Urinary bladder (tissue), 4 donors: ENCODE measurements around the gene BTBD18. TPM values are rescaled to one million over a fixed set of nuclear protein-coding genes. Genes with fewer than 3 reads are reported as not detected.

Experiments
- DNase-seq: peaks from one replicate; pipeline ENCODE4 v3.0.0-alpha.2; 2015; ENCODE audit errors: extremely low spot score
- H3K27ac ChIP-seq: one replicate; pipeline ENCODE4 v1.5.1; 2013; ENCODE audit warnings: low read depth, mild to moderate bottlenecking, moderate library complexity
- H3K36me3 ChIP-seq: one replicate; pipeline ENCODE4 v1.6.1; 2013; ENCODE audit warnings: mild to moderate bottlenecking, moderate library complexity; ENCODE audit not compliant: insufficient read depth
- H3K4me1 ChIP-seq: one replicate; pipeline ENCODE4 v1.6.1; 2013; ENCODE audit warnings: mild to moderate bottlenecking, moderate library complexity; ENCODE audit not compliant: insufficient read depth
- H3K4me3 ChIP-seq: one replicate; pipeline ENCODE4 v1.5.1; 2013; ENCODE audit warnings: low read depth, low read length
- WGBS: extraction: QIAGEN DNeasy Blood & Tissue Kit; methylation state at CpG from one replicate; pipeline ENCODE4 v1.1.7; 2013; 5-methylcytosine and 5-hydroxymethylcytosine counted together
- polyA plus RNA-seq: library from polyadenylated mRNA; stranded (reverse); fragments of 200-250 nt; gene quantifications from one replicate; pipeline ENCODE4 v1.2.3, GENCODE V29; 2013
- small RNA-seq: library from RNA; depleted of rRNA; stranded (forward); fragments of <200 nt; gene quantifications from one replicate; pipeline ENCODE3, GENCODE V24; 2014
- total RNA-seq: library from RNA; depleted of rRNA; stranded (reverse); fragments of >200 nt; gene quantifications from one replicate; pipeline ENCODE4 v1.2.3, GENCODE V29; 2014
- donor health status: healthy with polysubstance abuse.
- donor health status: healthy.

BTBD18 gene
- total and polyA plus RNA-seq, 2 donors, result not detected

- H3K4me1 ChIP-seq, result no peaks in the 10 kb centered on the region
- H3K27ac ChIP-seq, result no peak overlapping the region
- no peak overlapping the region for H3K4me3 ChIP-seq
- WGBS, result 70% methylated on average over 3 of the region's 3 CpGs
- H3K36me3 ChIP-seq, result peaks cover 6% of the 10 kb centered on the region
- no peak for DNase-seq
Measured at GRCh38 chr11:57700425-57700824, 51.2 kb downstream of the BTBD18 start.

GRCh38 chr11:57699813-57700212 lies 51.8 kb downstream of the BTBD18 start:
- Histone ChIP-seq H3K4me1 (no peaks in the 10 kb centered on the region), H3K27ac (no peak overlapping the region), H3K4me3 (no peak overlapping the region), H3K36me3 (peaks cover 6% of the 10 kb centered on the region)
- no peak for DNase-seq
- 86% methylated on average over 10 of the region's 10 CpGs for WGBS

- WGBS, result 89% methylated on average over 18 of the region's 18 CpGs
- Histone ChIP-seq H3K36me3 (peaks cover 8% of the 10 kb centered on the region), H3K27ac (no peak overlapping the region), H3K4me1 (no peaks in the 10 kb centered on the region), H3K4me3 (no peak overlapping the region)
- DNase-seq, result no peak
Measured at GRCh38 chr11:57698843-57699365, 52.7 kb downstream of the BTBD18 start.

Small RNA genes within 50 kb of the gene (small RNA-seq; reads per million reads assigned to genes)
- not detected for gene AP001931.1
- gene TMX2-CTNND1, result not detected

Other genes with a start within 250 kb of the BTBD18 start
- 16.8 TPM for gene SLC43A1, start 236.1 kb downstream of the BTBD18 start, total RNA-seq
- 33.0 TPM for gene SLC43A1, start 236.1 kb downstream of the BTBD18 start, polyA plus RNA-seq
- 14.3 TPM for gene TIMM10, start 221.1 kb downstream of the BTBD18 start, total RNA-seq
- gene TIMM10, start 221.1 kb downstream of the BTBD18 start, polyA plus RNA-seq, result 40.7 TPM
- 0.16 TPM for gene SMTNL1, start 214.2 kb downstream of the BTBD18 start, total RNA-seq
- gene SMTNL1, start 214.2 kb downstream of the BTBD18 start, polyA plus RNA-seq, result not detected
- 25.6 TPM for gene UBE2L6, start 184.1 kb downstream of the BTBD18 start, total RNA-seq
- gene UBE2L6, start 184.1 kb downstream of the BTBD18 start, polyA plus RNA-seq, result 76.8 TPM
- 53.6 TPM for gene SERPING1, start 154.1 kb downstream of the BTBD18 start, total RNA-seq
- 806 TPM for gene SERPING1, start 154.1 kb downstream of the BTBD18 start, polyA plus RNA-seq
- gene YPEL4, start 101.9 kb downstream of the BTBD18 start, total RNA-seq, result 1.7 TPM
- gene YPEL4, start 101.9 kb downstream of the BTBD18 start, polyA plus RNA-seq, result 3.5 TPM
- 14.1 TPM for gene CLP1, start 94.1 kb downstream of the BTBD18 start, total RNA-seq
- 12.7 TPM for gene CLP1, start 94.1 kb downstream of the BTBD18 start, polyA plus RNA-seq
- 29.9 TPM for gene ZDHHC5, start 83.7 kb downstream of the BTBD18 start, total RNA-seq
- gene ZDHHC5, start 83.7 kb downstream of the BTBD18 start, polyA plus RNA-seq, result 36.4 TPM
- gene MED19, start 39.6 kb downstream of the BTBD18 start, total RNA-seq, result 13.4 TPM
- 15.3 TPM for gene MED19, start 39.6 kb downstream of the BTBD18 start, polyA plus RNA-seq
- 52.0 TPM for gene TMX2, start 39.2 kb downstream of the BTBD18 start, total RNA-seq
- 68.9 TPM for gene TMX2, start 39.2 kb downstream of the BTBD18 start, polyA plus RNA-seq
- 46.4 TPM for gene SELENOH, start 10.3 kb downstream of the BTBD18 start, total RNA-seq
- gene SELENOH, start 10.3 kb downstream of the BTBD18 start, polyA plus RNA-seq, result 119 TPM
- gene CTNND1, start 10.0 kb upstream of the BTBD18 start, total RNA-seq, result 176 TPM
- 72.8 TPM for gene CTNND1, start 10.0 kb upstream of the BTBD18 start, polyA plus RNA-seq